Activated CD4-positive, CD25-positive, alpha-beta regulatory T cell treated with anti-CD3 and anti-CD28 coated beads, Interleukin-2, amount 50 U/mL, for 24 hours (primary cell): ENCODE data around the gene MRC2.
"Not testable (repeated sequence)": the region's sequence is repeated elsewhere in the genome, so short reads cannot be mapped to it uniquely, and the experiment has no call there.

Experiments used
- ATAC-seq, 2 donors: fragments of 150-1000 bp; cut with Tn5 transposase; one replicate each; pipeline ENCODE4 v1.10.0; 2021; ENCODE audit warnings: mild to moderate bottlenecking in 1 of 2, moderate library complexity in 1 of 2

Gene MRC2, protein sequence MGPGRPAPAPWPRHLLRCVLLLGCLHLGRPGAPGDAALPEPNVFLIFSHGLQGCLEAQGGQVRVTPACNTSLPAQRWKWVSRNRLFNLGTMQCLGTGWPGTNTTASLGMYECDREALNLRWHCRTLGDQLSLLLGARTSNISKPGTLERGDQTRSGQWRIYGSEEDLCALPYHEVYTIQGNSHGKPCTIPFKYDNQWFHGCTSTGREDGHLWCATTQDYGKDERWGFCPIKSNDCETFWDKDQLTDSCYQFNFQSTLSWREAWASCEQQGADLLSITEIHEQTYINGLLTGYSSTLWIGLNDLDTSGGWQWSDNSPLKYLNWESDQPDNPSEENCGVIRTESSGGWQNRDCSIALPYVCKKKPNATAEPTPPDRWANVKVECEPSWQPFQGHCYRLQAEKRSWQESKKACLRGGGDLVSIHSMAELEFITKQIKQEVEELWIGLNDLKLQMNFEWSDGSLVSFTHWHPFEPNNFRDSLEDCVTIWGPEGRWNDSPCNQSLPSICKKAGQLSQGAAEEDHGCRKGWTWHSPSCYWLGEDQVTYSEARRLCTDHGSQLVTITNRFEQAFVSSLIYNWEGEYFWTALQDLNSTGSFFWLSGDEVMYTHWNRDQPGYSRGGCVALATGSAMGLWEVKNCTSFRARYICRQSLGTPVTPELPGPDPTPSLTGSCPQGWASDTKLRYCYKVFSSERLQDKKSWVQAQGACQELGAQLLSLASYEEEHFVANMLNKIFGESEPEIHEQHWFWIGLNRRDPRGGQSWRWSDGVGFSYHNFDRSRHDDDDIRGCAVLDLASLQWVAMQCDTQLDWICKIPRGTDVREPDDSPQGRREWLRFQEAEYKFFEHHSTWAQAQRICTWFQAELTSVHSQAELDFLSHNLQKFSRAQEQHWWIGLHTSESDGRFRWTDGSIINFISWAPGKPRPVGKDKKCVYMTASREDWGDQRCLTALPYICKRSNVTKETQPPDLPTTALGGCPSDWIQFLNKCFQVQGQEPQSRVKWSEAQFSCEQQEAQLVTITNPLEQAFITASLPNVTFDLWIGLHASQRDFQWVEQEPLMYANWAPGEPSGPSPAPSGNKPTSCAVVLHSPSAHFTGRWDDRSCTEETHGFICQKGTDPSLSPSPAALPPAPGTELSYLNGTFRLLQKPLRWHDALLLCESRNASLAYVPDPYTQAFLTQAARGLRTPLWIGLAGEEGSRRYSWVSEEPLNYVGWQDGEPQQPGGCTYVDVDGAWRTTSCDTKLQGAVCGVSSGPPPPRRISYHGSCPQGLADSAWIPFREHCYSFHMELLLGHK (N-terminal part only)

DNA sequence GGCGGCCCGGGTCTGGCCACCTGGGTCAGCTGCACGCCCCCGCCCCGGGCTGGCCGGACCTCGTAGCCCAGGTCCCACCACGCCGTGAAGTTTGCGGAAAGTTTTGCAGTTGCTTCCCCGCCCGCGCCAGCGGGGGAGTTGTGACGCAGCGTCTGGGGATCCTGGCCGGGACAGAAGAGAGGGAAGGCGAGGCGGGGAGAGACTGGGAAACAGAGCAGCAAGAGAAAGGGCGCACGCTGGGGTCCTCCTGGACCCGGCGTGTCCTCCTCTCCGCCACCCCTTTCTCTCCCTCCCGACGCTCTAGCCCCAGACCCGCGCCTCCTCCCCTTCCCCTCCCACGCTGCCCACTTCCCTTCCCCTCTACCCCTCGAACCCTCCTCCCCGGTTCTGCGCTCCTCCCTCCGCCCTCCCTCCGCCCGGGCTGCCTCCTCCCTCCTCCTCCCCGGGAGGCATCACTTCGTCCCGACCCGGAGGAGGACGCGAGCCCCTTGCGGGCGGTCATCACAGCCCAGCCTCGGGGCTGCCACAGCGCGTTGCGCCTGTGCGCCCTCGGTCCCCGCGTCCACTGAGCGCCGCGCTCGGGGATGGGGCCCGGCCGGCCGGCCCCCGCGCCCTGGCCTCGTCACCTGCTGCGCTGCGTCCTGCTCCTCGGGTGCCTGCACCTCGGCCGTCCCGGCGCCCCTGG, at the start of gene MRC2:
Gene MRC2 (plus strand): TSS at position 452 of the 685 bp plus-strand sequence. CDS start 133 bp downstream, at position 585.
- ATAC-seq, result peak; percentile 36 to 57

DNA sequence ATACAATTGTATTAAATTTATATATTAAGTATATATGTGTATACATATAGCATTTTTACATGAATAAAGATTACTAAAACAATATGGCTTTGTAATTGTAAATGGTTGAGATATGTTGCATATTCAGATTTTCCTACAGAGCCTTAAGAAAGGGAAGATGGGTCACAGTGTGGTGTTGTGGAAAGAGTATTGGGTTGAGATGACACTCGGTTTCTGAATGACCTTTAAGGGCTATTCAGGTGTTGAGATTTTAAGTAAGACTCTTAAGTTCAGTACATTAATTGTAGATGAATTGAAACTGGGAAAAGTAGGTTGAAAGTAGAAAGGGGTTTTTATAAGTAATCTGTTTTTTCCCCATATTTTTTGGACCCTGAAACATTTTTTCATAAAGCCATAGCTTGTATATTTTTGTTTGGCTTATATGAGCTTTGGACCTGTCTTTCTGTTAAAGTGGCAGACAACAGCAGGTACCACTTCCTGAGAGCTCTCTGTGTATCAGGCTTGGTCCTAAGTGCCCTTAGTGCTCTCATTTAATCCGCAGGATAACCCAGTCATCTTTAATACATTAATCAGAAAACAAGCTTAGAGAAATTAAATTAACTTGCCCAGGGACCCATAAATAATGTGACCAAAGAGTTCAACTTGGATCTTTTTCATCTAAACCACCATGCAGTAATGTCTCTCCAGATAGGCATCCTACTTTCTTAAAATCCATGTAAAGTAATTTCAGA, 48.5 kb upstream of the MRC2 start:
- no peak for ATAC-seq

DNA sequence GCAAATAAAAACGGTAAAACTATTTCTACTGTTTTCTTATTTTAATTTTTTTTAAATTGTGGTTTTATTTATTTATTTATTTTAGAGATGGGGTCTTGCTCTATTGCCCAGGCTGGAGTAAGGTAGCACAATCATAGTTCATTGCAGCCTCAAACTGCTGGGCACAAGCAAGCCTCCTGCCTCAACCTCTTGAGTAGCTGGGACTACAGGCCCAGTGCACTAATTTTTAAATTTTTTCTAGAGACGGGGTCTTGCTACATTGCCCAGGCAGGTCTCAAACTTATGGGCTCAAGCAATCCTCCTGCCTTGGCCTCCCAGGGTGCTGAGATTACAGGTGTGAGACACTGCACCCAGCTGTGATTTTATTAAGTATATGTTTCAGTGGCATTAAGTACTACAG, 46.5 kb upstream of the MRC2 start:
- no peak for ATAC-seq

DNA sequence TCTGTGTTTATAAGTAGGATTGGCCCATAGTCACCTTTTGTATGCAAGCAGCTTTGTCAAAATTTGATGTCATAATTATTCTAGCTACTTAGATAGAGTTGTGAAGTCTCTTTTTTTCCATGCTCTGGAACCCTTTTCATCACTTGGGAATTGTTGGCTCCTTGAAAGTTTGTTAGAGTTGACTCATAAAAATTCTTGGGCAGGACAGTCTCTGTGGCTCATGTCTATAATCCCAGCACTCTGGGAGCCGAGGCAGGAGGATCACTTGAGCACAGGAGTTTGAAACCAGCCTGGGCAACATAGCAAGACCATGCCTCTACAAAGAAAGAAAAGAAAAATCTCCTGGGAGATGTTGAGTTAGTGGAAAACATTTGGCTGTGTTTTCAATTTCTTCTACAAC, 45.7 kb upstream of the MRC2 start:
- no peak for ATAC-seq

DNA sequence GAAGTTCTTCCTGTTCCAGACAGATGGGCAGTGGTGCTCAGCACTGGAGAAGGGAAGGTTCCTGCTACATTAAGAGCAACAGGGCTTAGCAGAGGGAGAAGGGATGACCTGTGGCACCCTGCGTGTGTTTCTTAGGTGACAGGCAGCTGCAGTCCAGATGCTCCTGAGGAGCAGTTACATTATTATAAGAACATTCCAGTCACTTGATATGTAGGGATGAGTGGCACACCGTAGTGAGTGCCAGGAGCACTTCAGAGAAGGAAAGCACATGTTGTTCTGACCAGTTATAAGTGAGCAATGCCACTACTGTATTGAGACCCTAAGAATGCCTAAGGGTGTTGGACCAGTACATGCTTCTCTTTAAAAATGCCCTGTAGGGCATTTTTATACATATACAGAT, 39.9 kb upstream of the MRC2 start:
- ATAC-seq, result no peak

DNA sequence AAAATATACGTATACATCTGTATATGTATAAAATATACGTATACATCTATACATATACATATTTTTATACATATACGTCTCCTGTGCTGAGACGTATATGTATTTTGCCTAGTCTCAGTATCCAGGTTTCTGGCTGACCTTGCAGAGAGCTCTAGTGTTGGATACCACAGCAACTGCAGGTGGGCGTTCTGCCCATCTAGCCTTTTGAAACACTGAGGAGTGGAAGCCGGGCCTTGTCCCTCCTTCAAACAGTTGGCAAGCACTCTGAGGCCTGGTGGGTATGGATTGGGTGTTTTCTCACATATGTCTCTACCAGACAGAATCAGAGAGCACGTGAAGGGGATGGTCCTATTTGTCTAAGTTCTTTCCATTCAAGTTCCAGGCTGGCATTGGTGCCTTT, 39.4 kb upstream of the MRC2 start:
- ATAC-seq, result no peak

DNA sequence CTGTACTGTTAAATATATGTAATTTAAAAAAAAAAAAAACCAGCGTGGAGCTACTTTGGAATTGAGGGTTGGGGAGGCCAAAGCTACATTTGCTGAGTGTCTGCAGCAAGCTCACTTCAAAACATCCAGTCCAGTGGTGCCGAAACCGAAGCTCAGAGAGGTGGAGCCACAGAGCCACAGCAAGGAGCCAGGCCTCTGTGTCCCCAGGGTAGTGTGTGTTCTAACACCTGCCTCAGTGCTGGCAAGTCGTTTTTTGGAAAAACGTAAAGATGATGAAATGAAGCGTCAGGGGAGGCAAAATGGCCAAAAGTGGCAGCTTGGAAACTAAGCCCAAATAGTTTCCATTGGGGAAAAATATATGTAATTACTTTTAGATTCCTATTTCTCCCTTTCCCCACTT, 36.1 kb upstream of the MRC2 start:
- ATAC-seq, result no peak

DNA sequence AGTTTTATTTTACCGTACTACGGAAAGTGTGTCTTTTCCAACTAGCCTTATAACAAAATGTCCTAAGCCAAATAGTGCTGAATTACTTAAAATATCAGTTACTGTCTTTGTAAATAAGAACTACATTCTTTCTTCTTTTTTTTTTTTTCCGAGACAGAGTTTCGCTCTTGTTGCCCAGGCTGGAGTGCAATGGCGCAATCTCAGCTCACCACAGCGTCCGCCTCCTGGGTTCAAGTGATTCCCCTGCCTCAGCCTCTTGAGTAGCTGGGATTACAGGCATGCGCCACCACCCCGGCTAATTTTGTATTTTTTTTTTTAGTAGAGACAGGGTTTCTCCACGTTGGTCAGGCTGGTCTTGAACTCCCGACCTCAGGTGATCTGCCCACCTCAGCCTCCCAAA, 35.6 kb upstream of the MRC2 start:
- ATAC-seq, result not testable (repeated sequence)

DNA sequence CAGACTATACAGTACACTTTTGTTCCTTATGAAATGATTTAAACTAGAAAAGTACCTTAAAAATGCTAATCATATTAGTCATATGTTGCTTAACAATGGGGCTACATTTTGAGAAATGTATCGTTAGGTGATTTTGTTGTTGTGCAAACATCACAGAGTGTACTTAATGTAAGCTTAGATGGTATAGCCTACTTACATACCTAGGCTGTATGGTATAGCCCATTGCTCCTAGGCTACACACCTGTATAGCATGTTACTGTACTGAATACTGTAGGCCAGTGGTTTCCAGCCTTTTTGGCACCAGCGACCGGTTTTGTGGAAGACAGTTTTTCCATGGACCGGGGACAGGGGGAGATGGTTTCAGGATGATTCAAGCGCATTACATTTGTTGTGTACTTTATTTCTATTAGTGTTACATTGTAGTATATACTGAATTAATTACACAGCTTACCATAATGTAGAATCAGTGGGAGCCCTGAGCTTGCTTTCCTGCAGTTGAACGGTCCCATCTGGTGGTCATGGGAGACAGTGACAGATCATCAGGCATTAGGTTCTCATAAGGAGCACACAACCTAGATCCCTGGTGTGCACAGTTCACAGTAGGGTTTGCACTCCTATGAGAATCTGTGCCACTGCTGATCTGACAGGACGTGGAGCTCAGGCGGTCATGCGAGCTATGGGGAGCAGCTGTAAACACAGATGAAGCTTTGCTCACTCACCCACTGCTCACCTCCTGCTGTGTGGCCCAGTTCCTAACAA, 35.0 kb upstream of the MRC2 start:
- no peak for ATAC-seq

DNA sequence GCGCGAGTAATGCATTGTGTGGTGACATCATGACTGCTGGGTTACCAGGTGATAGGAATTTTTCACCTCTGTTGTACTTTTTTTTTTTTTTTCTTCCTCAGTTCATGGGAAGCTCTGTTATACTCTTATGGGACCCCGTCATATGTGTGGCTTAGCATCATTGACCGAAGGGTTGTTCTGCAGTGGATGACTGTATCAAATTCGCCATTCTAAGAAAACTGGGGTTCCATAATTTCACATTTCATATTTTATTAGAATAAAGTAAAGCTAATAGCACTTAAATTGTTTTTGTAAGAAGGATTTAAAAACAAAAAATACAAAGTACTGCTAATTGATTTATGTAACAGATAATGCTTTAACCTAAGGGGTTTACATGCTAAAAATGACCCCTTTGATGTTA, 32.0 kb upstream of the MRC2 start:
- ATAC-seq, result no peak

DNA sequence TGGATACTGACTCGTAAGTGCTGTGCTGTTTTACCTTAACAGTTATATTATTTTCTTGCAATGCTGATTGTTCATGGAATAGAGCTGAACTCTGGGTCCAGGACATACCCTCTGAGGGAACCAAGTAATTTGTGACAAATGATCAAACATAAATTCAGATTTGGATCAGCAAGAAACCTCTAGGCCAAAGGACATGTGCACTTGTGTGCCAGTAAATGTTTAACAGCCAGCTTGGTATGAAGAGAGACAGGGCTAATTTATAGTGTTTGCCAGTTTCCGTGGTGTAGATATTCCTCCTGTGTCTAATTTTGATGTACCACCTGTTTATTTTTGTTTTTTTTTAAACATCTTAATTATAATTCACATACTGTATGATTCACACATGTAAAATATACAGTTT, 30.8 kb upstream of the MRC2 start:
- ATAC-seq, result no peak

DNA sequence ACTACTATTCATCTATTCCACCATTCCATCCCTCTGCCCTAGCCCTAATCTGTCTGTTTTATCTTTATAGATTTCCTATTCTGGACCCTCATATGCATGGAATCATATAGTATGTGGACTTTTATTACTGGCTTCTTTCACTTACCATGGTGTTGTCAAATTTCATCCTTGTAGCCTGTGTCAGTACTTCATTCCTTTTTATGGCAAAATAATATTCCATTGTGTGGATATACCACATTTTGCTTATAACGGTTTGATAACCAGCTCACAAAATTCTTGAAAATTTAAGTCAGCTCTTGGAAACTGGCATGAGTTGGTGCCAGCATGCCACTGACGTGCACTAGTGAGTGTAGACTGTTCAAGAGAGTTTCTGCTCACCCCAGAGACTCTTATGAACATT, 30.3 kb upstream of the MRC2 start:
- ATAC-seq, result no peak

DNA sequence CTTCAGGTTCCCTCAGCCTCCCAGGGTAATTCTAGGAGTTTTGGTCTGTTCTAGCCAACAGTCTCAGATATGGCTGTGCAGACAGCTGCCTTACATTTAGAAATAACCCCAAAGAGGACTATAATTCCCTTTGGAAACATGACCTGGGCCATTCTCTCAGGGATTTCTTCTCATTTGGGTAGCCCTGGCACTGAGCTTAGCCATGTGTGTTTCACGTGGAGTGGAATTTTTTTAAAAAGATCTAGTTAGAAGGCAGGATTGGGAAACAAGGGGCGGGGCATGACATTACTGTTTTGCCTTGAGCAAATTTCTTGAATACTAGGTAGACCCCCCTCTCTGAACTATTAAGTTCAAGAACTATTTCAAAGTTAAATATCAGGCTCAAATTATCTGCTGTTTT, 29.6 kb upstream of the MRC2 start:
- ATAC-seq, result no peak

DNA sequence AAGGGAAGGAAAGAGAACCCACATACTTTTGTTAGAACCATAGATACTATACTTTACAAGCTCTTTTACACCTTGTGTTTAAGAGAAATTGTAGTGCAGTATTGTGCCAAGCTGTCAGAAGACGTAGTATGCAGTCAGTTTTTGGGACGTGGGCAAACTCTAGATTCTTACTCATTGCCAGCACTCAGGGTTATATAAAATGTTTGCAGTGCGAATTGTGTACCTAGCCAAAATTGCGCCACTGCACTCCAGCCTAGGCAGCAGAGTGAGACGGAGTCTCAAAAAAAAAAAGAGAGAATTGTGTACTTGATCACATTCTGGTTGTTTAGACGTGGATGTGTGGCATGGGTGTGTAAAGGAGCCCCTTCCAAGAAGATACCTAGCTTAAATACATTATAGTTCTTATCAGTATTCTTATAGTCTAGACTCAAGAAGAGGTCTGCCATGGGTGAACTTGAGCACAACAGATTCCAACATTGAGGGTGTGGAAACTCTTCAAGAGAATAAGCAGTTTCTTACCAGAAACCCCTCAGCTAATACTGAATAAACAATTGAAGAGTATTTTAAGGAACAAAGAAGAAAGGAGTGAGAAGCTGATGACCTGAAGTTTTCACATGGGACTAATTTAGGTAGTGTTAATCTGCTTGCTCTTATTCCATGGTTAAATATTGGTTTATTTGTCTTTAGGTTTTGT, 27.4 kb upstream of the MRC2 start:
- ATAC-seq, result no peak

DNA sequence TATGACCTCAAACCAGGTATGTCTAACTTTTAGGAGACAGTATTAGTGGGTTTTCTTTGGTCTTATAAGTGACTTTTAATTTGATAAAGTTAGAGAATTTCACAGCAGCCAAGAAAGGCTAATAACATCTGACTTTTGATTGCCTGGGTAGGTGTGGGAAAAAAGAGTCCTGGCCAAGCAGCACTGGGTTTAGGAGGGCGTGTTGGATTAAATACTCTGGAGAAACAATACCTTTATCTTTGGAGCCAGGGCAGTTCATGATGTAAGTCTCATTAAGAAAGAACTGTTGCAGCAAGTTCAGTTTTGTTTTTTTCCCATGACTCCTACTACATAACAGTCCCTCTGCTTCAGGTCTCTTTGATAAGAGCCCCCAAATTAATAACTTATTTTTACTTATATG, 26.7 kb upstream of the MRC2 start:
- ATAC-seq, result no peak

DNA sequence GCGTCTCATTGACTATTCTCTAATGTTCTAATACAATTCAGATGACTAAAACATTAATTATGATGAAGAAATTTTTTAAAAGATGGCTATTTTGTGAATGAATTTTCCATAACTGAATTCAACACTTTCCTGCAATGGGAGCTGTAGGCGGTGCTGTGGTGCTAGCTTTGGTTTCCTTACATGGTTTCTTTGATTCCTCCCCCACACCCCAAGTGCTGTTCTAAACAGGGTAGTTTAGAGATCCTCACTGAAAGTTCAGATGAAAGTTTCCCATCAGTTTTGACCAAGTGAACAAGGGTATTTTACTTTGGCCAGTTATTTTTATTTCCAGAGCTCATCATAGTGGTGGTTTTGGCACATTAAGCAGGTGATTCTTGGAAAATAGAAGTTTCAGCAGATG, 26.0 kb upstream of the MRC2 start:
- ATAC-seq, result no peak

DNA sequence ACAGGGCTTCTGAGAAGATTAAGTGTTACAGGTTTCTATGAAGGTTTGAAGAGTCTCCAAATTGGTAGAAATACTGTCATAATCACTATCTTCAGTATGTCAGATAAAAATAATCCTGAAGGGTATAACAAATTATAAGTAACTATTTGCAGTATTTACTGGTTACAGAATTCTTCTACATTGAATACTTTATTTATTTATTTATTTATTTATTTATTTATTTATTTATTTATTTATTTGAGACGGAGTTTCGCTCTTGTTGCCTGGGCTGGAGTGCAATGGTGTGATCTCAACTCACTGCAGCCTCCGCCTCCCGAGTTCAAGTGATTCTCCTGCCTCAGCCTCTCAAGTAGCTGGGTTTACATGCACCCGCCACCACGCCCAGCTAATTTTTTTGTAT, 23.7 kb upstream of the MRC2 start:
- ATAC-seq, result not testable (repeated sequence)

DNA sequence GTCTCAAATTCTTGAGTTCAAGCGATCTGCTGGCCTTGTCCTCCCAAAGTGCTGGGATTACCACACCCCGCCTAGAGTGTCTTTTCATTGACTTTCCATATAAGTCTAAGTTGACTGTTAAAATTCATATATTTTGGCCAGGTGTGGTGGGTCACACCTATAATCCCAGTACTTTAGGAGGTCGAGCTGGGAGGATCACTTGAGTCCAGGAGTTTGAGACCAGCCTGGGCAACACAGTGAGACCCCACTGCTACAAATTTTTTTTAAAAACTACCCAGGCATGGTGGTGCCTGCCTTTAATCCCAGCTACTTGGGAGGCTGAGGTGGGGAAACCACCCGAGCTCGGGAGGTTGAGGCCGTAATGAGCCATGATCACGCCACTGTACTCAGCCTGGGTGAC, 21.9 kb upstream of the MRC2 start:
- no peak for ATAC-seq

DNA sequence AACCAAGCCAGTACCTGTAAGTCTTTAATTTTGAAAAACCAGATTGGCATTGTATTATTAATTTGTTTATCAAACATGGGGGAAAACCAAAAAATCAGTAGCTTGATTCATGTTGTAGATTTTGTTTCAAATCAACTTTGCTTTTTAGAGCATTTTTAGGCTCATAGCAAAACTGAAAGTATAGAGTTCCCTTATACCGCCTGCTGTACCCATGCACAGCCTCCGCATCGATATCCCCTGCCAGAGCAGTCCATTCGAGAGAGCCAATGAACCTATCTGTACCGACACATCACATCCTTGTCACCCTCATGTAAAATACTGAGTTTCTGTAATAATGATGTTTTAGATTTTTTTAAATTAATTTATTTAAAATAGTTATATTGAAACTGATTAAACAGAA, 16.2 kb upstream of the MRC2 start:
- peak in 1 of 2 donors; percentile 70 for ATAC-seq

DNA sequence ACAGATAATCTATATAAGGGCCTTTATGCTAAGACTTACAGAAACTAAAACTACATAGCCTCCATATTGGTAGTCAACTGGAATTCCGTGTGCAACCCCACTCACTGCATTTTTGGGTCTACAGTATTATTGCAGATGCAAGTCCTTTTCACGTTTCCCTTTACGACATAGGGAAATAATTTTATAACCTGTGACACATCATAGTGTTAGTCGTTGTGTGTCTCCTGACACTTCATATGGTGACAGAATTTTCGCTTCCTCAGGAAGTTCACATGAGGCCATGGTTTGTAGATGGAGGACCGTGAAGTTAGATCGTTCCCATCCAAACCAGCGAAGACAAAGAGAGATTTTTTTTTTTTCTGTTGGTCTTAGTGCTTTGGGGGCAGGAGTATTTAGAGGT, 15.7 kb upstream of the MRC2 start:
- ATAC-seq, result peak in 1 of 2 donors; percentile 36
